Ammon's horn (tissue), 1 donor: ENCODE measurements around the gene SHROOM1.
"Not testable (repeated sequence)": the region's sequence is repeated elsewhere in the genome, so short reads cannot be mapped to it uniquely, and the experiment has no call there.

Experiments
- DNase-seq: peaks from one replicate; pipeline ENCODE4 v3.0.0-alpha.2; 2016; ENCODE audit warnings: low spot score

SHROOM1 gene

GRCh38 chr5:132830436-132831094, at the start of gene SHROOM1:
Gene SHROOM1, minus strand, starts transcription at chr5:132830647. Its CDS starts 4,507 bp downstream, at chr5:132826140.
- no peak for DNase-seq

- DNase-seq, result peak; percentile 41
Observed at GRCh38 chr5:132877938-132878337, 47.5 kb upstream of the SHROOM1 start.

GRCh38 chr5:132877466-132877865, 47.0 kb upstream of the SHROOM1 start:
- DNase-seq, result no peak

GRCh38 chr5:132876020-132876759, 45.7 kb upstream of the SHROOM1 start:
- no peak for DNase-seq

GRCh38 chr5:132873930-132874271, 43.5 kb upstream of the SHROOM1 start:
- DNase-seq, result no peak

- DNase-seq, result no peak
Observed at GRCh38 chr5:132873119-132873929, 42.9 kb upstream of the SHROOM1 start, which contains the start of gene LEAP2. Gene LEAP2, plus strand, starts transcription at chr5:132873668. Its CDS starts 27 bp downstream, at chr5:132873695.

- DNase-seq, result no peak
Observed at GRCh38 chr5:132872788-132873118, 42.3 kb upstream of the SHROOM1 start.

- no peak for DNase-seq
Observed at GRCh38 chr5:132871459-132872284, 41.2 kb upstream of the SHROOM1 start.

DNA sequence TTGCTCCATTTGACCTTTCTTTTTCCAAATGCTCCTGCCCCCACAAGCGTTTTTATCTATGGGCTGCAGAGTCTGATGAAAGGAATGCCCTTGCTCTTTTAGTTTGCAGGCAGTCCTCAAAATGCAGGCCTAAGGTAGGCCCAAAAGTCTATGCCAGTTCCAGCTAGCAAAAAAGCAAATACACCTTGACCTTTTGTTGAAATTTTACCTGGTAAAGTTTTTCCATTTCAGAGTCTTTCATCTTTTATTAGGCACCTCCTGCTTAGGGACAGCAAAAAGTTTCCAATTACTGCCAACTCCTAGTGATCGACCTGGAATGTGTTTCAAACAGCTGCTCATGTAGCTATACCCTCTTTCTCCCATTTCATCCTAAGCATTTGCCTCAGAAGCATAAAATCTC, 40.4 kb upstream of the SHROOM1 start:
- DNase-seq, result no peak

DNA sequence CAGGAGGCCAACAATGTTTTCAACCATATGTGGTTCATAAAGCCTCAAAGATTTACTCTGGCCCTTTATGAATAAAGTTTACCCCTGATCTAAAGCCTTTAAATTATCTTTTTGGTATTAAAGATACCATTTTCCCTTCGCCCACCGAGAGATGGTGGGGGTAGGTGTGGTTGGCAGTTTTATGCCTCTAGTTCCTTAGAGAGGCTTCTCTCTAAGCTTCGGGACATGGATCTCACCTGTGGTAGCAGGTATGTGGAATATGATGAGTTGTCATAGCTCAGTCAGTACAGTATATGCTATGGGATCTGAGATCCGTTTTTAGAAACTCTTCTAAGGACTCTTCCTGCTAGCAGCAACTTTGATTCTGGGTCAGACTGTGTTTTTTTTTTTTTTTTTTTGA, 38.3 kb upstream of the SHROOM1 start:
- DNase-seq, result no peak

GRCh38 chr5:132867046-132867451, 36.6 kb upstream of the SHROOM1 start:
- DNase-seq, result no peak

DNA sequence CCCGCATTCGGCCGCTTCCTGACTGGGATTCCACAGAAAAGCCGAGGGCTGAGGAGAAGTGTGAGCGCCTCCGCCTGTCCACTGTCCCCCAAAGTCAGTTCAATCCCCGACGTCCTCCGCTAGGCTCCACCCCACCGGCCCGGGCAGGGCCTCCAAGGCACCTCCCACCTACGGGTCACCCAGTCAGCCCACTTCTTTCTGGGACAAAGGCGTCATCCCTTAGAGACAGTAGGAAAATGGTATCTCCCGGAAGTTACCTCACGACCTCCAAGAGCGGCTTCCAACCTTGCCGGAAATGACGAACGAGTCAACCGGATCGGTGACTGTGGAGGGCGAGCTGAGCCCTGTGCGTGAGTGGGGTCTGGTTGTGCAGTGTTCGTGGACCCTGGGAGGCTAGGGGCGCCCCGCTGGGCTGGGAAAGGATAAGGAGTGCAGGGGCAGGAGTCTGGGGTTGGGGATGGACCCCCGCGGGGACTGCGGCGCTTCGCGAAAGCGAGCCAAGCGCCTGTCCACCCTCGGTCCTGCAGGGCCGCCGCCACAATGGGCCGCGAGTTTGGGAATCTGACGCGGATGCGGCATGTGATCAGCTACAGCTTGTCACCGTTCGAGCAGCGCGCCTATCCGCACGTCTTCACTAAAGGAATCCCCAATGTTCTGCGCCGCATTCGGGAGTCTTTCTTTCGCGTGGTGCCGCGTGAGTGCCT, 36.0 kb upstream of the SHROOM1 start, which contains the start of the genes GDF9 and UQCRQ:
Gene GDF9 (minus strand): TSS at position 128 of the 704 bp plus-strand sequence. CDS start 1,936 bp downstream, outside the sequence.
Gene UQCRQ (plus strand): TSS at position 301 of the 704 bp plus-strand sequence. CDS start 240 bp downstream, at position 541.
- peak; percentile 100 for DNase-seq

DNA sequence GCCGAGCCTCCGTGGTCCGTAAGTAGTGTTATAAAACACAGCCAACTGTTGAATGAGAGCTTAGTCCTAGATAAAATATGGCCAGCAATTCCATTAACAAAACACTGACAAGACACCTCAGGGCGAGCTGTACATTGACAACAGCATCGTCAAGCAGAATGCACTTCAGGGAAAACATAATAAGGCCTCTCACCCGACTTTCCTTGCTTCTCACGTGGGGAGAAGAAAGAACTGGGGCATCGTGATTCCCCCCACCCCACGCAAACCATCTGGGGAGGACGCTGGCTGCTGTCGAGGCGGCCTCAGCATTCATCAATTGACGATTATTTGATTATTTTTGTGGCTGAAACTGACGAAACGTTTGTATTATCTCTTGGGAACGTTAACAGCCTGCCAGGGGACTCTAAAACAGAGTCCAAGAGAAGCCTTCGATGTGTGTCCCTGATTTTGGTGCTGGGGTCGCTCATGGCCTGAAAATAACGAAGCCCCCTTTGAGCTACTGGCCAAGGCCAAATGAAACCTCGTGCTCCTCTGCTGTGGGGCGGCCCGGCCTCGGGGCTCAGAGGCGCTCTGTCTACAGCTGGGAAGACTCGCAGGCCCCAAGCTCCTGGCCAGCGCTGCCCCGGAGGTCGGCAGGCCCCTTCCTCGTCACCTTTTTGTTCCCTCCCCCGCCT, 35.4 kb upstream of the SHROOM1 start:
- DNase-seq, result no peak

DNA sequence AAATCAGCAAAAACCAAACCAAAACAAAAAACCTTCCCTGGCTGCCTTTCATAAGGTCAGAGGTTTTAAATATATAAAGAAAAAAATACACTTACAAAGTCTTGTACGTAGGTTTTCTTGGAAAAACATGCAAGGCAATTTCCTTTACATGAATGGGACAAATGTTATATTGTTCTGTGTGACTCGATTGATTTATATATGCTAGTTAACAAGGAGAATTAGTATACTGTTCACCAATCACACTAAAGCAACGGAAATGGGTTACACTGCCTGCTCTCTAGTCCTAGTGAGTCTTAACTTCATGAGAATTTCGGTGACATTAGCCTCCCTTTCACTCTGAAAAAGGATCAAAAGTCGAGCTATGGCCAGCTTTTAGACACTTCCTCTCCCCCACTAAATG, 30.3 kb upstream of the SHROOM1 start:
- DNase-seq, result no peak

- no peak for DNase-seq
Observed at GRCh38 chr5:132859889-132860437, 29.5 kb upstream of the SHROOM1 start.

GRCh38 chr5:132856011-132856410, 25.6 kb upstream of the SHROOM1 start:
- no peak for DNase-seq

- not testable (repeated sequence) for DNase-seq
Observed at GRCh38 chr5:132854992-132855391, 24.5 kb upstream of the SHROOM1 start.

DNA sequence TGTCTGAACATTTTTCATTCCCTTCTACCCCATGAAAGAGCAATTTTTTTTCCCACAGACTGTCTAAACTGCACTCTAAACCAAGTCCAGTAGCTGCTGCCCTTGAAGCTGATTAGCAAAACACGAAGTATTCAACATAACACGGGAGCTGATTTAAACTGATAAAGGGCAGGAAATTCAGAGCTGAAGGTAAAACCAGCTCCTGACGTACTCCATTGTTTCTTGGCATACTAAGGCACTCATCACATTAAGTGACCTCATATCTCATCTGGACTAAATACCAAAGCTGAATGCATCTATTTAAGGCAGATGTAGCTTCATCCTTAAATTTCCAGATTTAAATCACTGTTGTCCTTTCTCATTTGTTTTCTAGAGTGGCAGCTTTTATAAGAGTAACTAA, 23.9 kb upstream of the SHROOM1 start:
- DNase-seq, result no peak

DNA sequence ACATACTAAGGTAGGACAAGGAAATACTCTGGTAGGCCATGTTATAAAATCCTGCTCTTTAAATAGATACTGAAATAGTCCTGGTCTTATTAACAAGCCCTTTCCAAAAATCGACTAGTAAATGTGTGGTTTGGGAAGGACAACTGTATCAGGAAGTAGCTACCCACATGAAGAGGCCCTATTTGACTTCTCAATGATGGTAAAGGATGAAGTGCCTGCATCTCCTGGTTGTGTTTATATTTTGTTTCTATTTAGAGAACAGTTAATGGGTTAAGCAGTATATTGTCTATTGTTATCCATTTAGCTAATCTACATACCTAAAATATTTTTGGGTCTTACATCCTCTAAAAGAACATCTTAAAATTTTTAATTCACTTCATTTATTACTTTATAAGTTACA, 23.3 kb upstream of the SHROOM1 start:
- no peak for DNase-seq

GRCh38 chr5:132853323-132853722, 22.9 kb upstream of the SHROOM1 start:
- no peak for DNase-seq
